HG03520 (cell line): ENCODE results near the gene TECR.

Experiments
- ATAC-seq: cut with Tn5 transposase; IDR thresholded peaks from one replicate; pipeline ENCODE4 v1.9.1; 2021; ENCODE audit warnings: mild to moderate bottlenecking, moderate library complexity; ENCODE audit not compliant: unreplicated experiment

Gene TECR

GRCh38 chr19:14507704-14508542 lies 21.5 kb upstream of the TECR start:
- no peak for ATAC-seq

DNA sequence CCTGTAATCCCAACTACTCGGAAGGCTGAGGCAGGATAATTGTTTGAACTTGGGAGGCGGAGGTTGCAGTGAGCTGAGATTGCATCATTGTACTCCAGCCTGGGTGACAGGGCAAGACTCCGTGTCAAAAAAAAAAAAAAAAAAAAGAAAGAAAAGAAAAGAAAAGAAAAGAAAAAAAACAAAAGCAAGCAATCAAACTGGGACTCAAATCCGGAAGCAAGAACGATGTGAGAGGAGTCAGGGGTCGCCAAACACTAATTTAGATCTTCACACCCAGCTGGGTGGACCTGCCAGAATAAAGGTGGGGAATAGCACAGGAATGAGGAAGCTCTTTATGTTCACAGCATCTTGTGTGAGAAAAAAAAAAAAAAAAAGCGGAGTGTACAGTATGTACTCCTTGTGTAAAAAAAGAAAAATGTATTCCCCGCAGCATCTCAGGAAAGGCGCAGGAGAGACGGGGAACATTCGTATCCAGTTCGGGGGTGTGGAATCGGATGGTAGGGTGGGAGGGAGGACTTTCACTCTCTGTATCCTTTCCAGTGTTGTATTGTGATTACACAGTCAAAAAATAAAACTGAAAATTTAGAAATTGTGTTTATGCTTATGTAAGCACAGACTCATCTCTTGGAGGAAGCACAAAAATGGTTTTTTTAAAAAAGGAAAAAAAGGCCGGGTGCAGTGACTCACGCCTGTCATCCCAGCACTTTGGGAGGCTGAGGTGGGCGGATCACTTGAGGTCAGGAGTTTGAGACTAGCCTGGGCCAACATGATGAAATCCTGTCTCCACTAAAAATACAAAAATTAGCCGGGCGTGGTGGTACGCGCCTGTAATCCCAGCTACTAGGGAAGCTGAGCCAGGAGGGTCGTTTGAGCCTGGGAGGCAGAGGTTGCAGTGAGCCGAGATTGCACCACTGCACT lies 18.8 kb upstream of the TECR start:
- no peak for ATAC-seq

- ATAC-seq = no peak
Observed at GRCh38 chr19:14511229-14511593, 18.2 kb upstream of the TECR start.

GRCh38 chr19:14512406-14512961 lies 16.9 kb upstream of the TECR start:
- no peak for ATAC-seq

DNA sequence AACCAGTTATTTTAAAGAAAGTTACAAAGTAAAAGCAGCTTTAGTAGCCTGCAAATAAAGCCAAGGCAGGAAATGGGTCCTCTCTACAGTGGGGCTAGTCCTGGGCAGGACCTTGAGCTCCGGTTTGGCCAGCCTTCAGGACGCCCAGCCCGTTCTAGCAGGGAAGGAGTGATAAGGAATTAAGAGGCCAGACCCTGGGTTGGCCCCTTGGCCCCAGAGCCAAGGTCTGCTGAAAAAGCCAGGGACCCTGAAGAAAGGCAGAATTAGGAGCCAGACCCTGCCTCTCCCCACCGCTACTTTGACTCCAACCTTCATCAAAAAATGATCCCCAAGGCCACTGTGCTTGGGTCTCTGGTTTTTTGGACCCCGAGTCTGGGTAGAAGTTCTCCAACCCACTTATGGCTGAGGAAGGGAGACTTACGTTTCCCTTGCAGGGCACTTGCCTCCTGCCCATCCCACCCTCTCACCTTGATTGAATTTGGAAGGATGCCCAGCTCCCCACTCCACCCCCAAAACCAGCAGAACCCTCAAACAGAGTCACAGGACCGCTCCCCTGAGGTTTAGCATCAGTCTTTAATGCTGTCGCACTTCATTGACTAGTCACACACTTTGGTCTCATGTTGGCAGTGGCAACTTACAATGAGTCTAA lies 15.1 kb upstream of the TECR start:
- ATAC-seq = no peak

- ATAC-seq = no peak
Observed at GRCh38 chr19:14515501-14516047, 13.8 kb upstream of the TECR start.

DNA sequence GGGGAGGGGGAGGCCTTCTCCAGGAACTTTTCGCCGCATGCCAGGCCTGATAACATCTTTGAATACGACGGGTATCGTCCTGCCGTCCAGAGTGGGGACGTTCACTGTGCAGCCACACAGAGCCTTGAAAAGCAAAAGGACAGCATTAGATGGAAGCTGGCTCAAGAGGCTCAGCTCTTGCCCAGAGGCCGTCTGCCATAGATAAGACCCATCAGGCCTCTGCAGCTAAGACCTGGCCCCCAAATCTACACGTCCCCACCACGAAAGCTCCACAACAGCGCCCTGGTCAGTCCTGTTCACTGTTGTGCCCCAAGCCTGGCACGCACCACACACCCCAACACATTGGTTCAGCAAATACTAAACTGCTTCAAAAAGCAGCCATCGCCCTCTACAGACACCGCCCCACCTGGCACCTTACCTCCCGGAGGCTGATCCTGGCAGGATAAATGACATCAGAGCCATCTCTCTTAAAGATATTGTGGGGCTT lies 13.3 kb upstream of the TECR start:
- no peak for ATAC-seq

DNA sequence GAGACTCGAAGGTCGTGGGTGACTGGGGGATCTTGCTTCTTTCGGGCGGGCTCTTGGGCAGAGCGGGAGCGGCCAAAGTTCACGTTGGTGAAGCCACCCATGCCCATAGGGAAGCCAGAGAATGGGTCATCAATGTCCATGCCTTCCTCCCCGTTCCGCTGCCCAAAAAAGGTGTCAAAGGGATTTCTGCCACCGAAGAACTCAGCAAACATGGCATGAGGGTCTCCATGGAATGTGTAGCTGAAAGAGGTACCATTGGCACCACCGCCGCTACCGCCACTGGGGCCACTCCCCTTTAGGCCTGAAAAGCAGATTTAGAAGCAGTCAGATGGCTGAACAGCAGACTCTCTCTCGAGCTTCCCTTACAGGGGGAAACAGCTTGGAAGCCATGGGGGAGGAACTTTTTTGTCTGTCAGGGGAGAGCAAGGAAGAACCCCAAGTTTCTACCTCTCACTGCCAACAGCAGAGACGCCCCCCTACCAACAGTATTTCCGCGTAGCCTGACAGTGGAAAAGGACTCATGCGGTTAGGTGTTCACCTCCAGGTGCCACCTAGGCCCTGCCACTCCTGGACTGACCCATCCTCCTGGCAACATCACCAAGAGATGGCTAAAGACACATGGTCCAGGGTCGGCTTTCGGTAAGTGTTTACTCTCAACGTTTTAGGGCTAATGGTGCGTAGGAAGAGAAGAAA lies 12.5 kb upstream of the TECR start:
- no peak for ATAC-seq

DNA sequence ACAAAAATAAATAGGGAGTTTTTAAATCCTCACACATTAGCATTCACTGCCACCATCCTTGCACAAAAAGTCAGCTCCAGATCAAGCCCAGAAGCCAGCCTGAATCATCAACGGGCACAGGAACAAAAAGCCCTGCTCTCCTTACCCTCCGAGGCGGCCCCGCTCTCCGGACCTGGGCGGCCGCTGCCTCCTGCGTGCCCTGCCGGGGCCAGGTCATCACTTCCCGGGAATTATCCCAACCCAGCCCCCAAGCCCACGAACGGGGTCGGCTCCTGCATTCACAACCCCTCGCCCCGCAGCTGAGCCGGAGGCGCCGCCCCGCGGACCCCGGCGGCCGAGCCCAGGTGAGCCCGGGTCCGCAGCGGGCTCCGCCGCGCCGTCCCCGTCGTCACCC lies 12.0 kb upstream of the TECR start:
- no peak for ATAC-seq

- ATAC-seq = peak; percentile 49
Observed at GRCh38 chr19:14517840-14518505, 11.4 kb upstream of the TECR start, which contains the start of gene DNAJB1. DNAJB1 (minus strand) TSS chr19:14518397; CDS start chr19:14518349, 48 bp downstream.

DNA sequence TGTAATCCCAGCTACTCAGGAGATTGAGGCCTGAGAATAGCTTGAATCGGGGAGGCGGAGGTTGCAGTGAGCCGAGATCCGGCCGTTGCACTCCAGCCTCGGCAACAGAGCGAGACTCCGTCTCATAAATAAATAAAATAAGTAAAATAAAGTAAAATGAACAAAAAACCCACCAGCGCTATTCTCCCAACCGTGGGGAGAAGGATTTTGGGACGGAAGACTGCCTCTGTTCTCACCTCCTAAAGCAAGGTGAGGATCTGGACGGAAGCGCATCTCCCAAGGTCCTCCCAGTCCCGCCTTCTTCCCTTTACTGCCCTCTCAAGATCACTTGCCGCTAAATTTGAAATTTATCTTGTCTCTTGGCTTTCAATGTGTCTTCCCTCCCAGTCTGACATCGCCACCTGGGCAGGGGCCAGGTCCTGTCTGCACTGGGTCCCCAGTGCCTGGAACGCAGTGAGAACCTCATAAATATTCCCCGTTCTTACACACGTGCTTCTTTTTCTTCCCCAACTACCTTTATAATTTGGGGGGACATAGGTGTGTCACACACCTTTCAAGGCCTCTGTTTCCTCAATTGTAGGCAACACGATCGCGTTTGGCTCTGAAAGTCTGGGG lies 10.0 kb upstream of the TECR start:
- ATAC-seq = no peak

DNA sequence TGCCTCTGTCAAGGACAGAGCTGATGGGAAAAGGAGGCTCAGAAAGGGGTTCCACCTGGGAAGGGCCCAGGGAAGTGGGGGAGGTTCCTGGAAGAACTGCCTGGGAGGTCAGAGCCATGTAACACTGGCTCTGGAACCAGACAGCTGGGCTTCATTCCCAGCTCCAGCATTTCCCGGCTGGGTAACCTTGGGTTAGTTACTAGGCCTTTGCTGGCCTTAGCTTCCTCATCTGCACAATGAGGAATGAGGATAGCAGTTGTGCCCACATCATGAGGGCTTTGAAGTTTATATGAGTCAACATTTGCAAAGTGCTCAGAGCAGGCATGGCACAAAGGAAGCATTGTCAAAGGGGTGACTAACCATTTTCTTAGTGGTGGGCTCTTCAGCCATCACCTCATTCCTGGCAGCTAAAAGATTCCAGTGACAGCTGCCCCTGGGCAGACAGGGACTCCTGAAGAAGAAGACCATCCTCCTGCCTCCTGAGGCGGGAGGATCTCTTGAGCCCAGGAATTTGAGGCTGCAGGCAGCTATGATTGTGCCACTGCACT lies 9.5 kb upstream of the TECR start:
- ATAC-seq = no peak

GRCh38 chr19:14520543-14520942 lies 8.9 kb upstream of the TECR start:
- ATAC-seq = no peak

- ATAC-seq = no peak
Observed at GRCh38 chr19:14525729-14526128, 3.7 kb upstream of the TECR start.

DNA sequence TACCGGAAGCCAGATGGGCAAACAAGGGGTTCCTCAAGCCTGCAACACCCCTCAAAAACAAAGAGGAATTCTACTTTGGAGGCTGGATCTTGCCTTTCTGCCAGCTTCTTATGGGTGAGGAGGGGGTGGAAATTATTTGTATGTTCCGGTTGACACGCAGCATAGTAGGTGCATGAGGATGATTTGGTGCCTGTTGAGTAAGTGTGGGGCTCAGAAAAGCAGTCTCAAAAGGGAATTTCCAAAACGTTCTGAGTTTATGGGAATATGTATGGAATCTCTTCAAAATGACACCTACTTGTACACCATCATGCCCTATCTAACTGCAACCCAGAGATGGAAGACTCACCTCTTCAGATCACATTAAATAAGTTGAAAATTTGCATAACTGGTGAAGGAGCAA lies 3.0 kb upstream of the TECR start:
- no peak for ATAC-seq

- ATAC-seq = no peak
Observed at GRCh38 chr19:14528419-14529253, 758 bp upstream of the TECR start.

- no peak for ATAC-seq
Observed at GRCh38 chr19:14530005-14530348, 583 bp downstream of the TECR start.

DNA sequence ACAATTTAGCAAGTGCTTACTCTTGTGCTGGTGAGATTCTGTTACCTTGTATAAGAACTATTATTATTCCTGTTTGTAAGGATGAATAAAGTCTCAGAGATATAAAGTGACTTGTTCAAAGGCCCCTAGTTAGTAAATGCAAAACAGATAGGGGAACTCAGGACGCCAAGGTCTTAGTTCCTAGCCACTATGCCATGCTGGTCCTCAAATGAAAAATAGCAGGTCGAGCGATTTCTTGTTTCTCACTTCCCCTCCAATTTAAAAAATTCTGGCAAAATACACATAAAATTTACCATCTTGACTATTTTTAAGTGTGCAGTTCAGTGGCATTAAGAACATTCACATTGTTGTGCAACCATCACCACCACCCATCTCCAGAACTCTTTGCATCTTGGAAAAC lies 1.1 kb downstream of the TECR start:
- no peak for ATAC-seq
